Fibroblast of skin of right biceps (primary cell): ENCODE data around the gene KBTBD7.

ENCODE experiments used
- DNase-seq: peaks from one replicate; pipeline ENCODE4 v3.0.0-alpha.2; 2013

KBTBD7 gene

GRCh38 chr13:41193919-41194824 lies at the start of gene KBTBD7:
TSS of gene KBTBD7 (minus strand) at chr13:41194569. CDS start at chr13:41194257, 312 bp downstream.
- DNase-seq: peak; percentile 99

- no peak for DNase-seq
Observed at GRCh38 chr13:41241626-41242025, 47.3 kb upstream of the KBTBD7 start.

- no peak for DNase-seq
Observed at GRCh38 chr13:41236369-41236768, 42.0 kb upstream of the KBTBD7 start.

GRCh38 chr13:41232578-41233480 lies 38.5 kb upstream of the KBTBD7 start:
- no peak for DNase-seq

GRCh38 chr13:41231786-41232185 lies 37.4 kb upstream of the KBTBD7 start:
- peak; percentile 15 for DNase-seq

GRCh38 chr13:41231025-41231677 lies 36.8 kb upstream of the KBTBD7 start:
- no peak for DNase-seq

- DNase-seq: no peak
Observed at GRCh38 chr13:41229356-41229755, 35.0 kb upstream of the KBTBD7 start.

- DNase-seq: peak; percentile 87
Observed at GRCh38 chr13:41224113-41225110, 30.0 kb upstream of the KBTBD7 start.

GRCh38 chr13:41222259-41222852 lies 28.0 kb upstream of the KBTBD7 start:
- peak; percentile 54 for DNase-seq

GRCh38 chr13:41220401-41220800 lies 26.0 kb upstream of the KBTBD7 start:
- no peak for DNase-seq

GRCh38 chr13:41216160-41216559 lies 21.8 kb upstream of the KBTBD7 start:
- DNase-seq: peak; percentile 52

- DNase-seq: no peak
Observed at GRCh38 chr13:41213919-41214318, 19.6 kb upstream of the KBTBD7 start.

- no peak for DNase-seq
Observed at GRCh38 chr13:41213316-41213715, 18.9 kb upstream of the KBTBD7 start.

- DNase-seq: no peak
Observed at GRCh38 chr13:41212881-41213280, 18.5 kb upstream of the KBTBD7 start.

- no peak for DNase-seq
Observed at GRCh38 chr13:41211062-41211461, 16.7 kb upstream of the KBTBD7 start.

- no peak for DNase-seq
Observed at GRCh38 chr13:41206467-41206866, 12.1 kb upstream of the KBTBD7 start.

GRCh38 chr13:41203810-41204209 lies 9.4 kb upstream of the KBTBD7 start:
- no peak for DNase-seq

GRCh38 chr13:41200126-41200525 lies 5.8 kb upstream of the KBTBD7 start:
- DNase-seq: no peak

- DNase-seq: no peak
Observed at GRCh38 chr13:41199526-41199925, 5.2 kb upstream of the KBTBD7 start.

- DNase-seq: no peak
Observed at GRCh38 chr13:41199079-41199478, 4.7 kb upstream of the KBTBD7 start.

GRCh38 chr13:41196620-41197019 lies 2.3 kb upstream of the KBTBD7 start:
- DNase-seq: peak; percentile 27
